NT2/D1 (cell line): ENCODE measurements around the gene GOLGA3.
"Not testable (repeated sequence)": the region's sequence is repeated elsewhere in the genome, so short reads cannot be mapped to it uniquely, and the experiment has no call there.

Source experiments
- SUZ12 ChIP-seq: IDR thresholded peaks from 2 replicates; pipeline ENCODE4 v1.6.1; 2011; ENCODE audit not compliant: insufficient read length, insufficient read depth; ENCODE audit errors: extremely low read depth
- YY1 ChIP-seq: IDR thresholded peaks from 2 replicates; pipeline ENCODE4 v1.6.1; 2011; ENCODE audit not compliant: insufficient read length, insufficient read depth
- ZNF274 ChIP-seq: IDR thresholded peaks from 2 replicates; pipeline ENCODE4 v1.6.1; 2011; ENCODE audit warnings: mild to moderate bottlenecking, low read depth, low read length

DNA sequence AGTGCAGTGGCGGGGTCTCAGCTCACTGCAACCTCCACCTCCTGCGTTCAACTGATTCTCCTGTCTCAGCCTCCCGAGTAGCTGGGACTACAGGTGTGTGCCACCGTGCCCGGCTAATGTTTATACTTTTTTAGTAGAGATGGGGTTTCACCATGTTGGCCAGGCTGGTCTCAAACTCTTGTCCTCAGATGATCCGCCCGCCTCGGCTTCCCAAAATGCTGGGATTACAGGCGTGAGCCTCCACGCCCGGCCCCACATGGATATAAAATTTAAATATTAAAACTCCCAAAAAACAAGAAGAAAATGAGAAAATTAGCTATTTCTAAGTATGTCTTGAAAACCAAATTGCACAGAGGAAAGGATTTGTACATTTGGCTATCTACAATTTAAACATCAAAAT lies 16.0 kb upstream of the GOLGA3 start:
- TF ChIP-seq YY1, SUZ12, ZNF274: not testable (repeated sequence)
